Measurements from ENCODE around the gene CENPQ. TPM values are rescaled to one million over a fixed set of nuclear protein-coding genes. Genes with fewer than 3 reads are reported as not detected.

The CENPQ gene
- total RNA-seq, 1 donor from 2014 or later: 6.0 TPM

GRCh38 chr6:49531774-49532569, 68.8 kb downstream of the CENPQ start:
- TF ChIP-seq, protein P1, sequence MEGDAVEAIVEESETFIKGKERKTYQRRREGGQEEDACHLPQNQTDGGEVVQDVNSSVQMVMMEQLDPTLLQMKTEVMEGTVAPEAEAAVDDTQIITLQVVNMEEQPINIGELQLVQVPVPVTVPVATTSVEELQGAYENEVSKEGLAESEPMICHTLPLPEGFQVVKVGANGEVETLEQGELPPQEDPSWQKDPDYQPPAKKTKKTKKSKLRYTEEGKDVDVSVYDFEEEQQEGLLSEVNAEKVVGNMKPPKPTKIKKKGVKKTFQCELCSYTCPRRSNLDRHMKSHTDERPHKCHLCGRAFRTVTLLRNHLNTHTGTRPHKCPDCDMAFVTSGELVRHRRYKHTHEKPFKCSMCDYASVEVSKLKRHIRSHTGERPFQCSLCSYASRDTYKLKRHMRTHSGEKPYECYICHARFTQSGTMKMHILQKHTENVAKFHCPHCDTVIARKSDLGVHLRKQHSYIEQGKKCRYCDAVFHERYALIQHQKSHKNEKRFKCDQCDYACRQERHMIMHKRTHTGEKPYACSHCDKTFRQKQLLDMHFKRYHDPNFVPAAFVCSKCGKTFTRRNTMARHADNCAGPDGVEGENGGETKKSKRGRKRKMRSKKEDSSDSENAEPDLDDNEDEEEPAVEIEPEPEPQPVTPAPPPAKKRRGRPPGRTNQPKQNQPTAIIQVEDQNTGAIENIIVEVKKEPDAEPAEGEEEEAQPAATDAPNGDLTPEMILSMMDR (IDR thresholded peaks at IDR 0.05; ENCODE audit: borderline replicate concordance): peak; percentile 77
- Histone ChIP-seq H3K27ac (replicated peaks) (no peak overlapping the region), H3K27me3 (ENCODE audit: low read depth) (no peaks in the 10 kb centered on the region), H3K36me3 (no peaks in the 10 kb centered on the region), H3K4me3 (peak overlapping the region; percentile 35), H3K4me1 (peaks cover 4% of the 10 kb centered on the region), H3K9me3 (replicated peaks) (no peaks in the 10 kb centered on the region)
- DNase-seq: no peak
- intact Hi-C loops (cut with micrococcal nuclease): loop anchor here (5.0 kb wide), 2 partner anchors 75 to 315 kb away; no protein-coding TSS in a partner anchor

DNA sequence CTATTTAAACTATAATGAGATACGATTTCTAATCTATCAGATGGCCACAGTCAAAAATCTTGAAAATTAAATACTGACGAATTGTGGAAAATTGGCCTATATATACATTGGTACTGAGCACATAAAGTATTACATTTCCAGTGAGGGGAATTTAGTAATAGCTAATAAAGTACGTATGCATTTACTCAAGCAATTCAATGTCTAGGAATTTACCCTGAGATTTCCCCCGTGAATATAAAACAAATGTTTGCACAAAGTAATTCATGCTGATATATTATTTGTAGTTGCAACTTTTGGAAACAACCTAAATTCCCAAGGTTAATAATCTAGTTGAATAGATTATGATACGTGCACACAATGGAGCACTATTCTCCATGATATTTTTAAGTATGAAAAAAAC, 72.6 kb downstream of the CENPQ start:
- TF ChIP-seq, protein P1 (IDR thresholded peaks at IDR 0.05; ENCODE audit: borderline replicate concordance): no peak
- Histone ChIP-seq H3K4me3 (no peak overlapping the region), H3K9me3 (replicated peaks) (no peaks in the 10 kb centered on the region), H3K27ac (replicated peaks) (no peak overlapping the region), H3K27me3 (ENCODE audit: low read depth) (no peaks in the 10 kb centered on the region), H3K36me3 (no peaks in the 10 kb centered on the region), H3K4me1 (peaks cover 4% of the 10 kb centered on the region)
- intact Hi-C loops (cut with micrococcal nuclease): no loop called here
- no peak for DNase-seq

- intact Hi-C loops (cut with micrococcal nuclease): no loop called here
- no peak overlapping the region for H3K4me3 ChIP-seq
Observed at GRCh38 chr6:49539102-49539501, 75.9 kb downstream of the CENPQ start.

GRCh38 chr6:49540614-49541013, 77.4 kb downstream of the CENPQ start:
- H3K27ac ChIP-seq (replicated peaks): no peak overlapping the region
- intact Hi-C loops (cut with micrococcal nuclease): no loop called here
- no peaks in the 10 kb centered on the region for H3K9me3 ChIP-seq (replicated peaks)
- no peaks in the 10 kb centered on the region for H3K4me1 ChIP-seq
- no peak for DNase-seq
- H3K27me3 ChIP-seq (ENCODE audit: low read depth): no peaks in the 10 kb centered on the region
- TF ChIP-seq, protein P1 (IDR thresholded peaks at IDR 0.05; ENCODE audit: borderline replicate concordance): no peak
- no peaks in the 10 kb centered on the region for H3K36me3 ChIP-seq
- no peak overlapping the region for H3K4me3 ChIP-seq

More at GRCh38 chr6:49539102-49539501, 75.9 kb downstream of the CENPQ start:
- Histone ChIP-seq H3K36me3 (no peaks in the 10 kb centered on the region), H3K27ac (replicated peaks) (no peak overlapping the region), H3K9me3 (replicated peaks) (no peaks in the 10 kb centered on the region), H3K4me1 (no peaks in the 10 kb centered on the region), H3K27me3 (ENCODE audit: low read depth) (no peaks in the 10 kb centered on the region)
- no peak for DNase-seq
- TF ChIP-seq, protein P1 (IDR thresholded peaks at IDR 0.05; ENCODE audit: borderline replicate concordance): no peak

DNA sequence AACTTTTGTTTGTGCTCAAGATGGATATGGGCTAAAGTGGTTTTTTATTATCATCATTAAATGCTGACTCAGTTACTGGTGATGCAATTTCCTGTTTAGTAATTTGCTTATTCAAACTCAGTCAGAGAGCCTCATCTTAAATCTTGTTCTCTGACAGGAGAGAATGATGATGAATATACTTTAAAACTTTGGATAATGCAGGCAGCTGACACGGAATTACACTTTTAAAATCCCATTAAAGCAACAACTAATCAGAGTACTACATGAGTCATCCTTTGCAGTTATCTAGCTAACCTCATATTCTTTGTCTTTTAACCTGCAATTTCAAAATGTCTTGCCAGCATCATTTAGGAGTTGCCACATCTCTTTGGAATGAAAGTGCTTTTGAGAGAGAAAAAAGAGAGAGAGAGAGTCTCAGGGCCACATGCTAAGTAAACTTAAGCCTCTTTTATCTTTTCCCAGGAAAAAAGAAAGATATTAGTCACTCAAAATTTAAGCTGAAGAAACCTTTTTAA, 78.1 kb downstream of the CENPQ start:
- TF ChIP-seq, protein P1 (IDR thresholded peaks at IDR 0.05; ENCODE audit: borderline replicate concordance): no peak
- Histone ChIP-seq H3K4me1 (no peaks in the 10 kb centered on the region), H3K27ac (replicated peaks) (no peak overlapping the region), H3K4me3 (no peak overlapping the region), H3K27me3 (ENCODE audit: low read depth) (no peaks in the 10 kb centered on the region), H3K36me3 (no peaks in the 10 kb centered on the region), H3K9me3 (replicated peaks) (no peaks in the 10 kb centered on the region)
- DNase-seq: no peak
- intact Hi-C loops (cut with micrococcal nuclease): no loop called here

Measured in left ventricle myocardium inferior (tissue), 1 donor.